CD4-positive, alpha-beta T cell treated with Interleukin-15 for 1 hour (primary cell): ENCODE data around the gene P3H2.

Source experiments
- DNase-seq: peaks from one replicate; pipeline ENCODE4 v3.0.0-alpha.2; 2020

Gene P3H2

GRCh38 chr3:190125436-190126068 is 4.9 kb upstream of the P3H2 start:
- DNase-seq: no peak

- DNase-seq: no peak
Observed at GRCh38 chr3:190124067-190124466, 3.4 kb upstream of the P3H2 start.

GRCh38 chr3:190122198-190122771 is 1.6 kb upstream of the P3H2 start:
- DNase-seq: no peak

- no peak for DNase-seq
Observed at GRCh38 chr3:190121383-190121782, 686 bp upstream of the P3H2 start.

GRCh38 chr3:190121061-190121377 is 322 bp upstream of the P3H2 start:
- DNase-seq: no peak

GRCh38 chr3:190119461-190120268 is 1.0 kb downstream of the P3H2 start:
- DNase-seq: no peak

GRCh38 chr3:190118438-190118837 is 2.3 kb downstream of the P3H2 start:
- DNase-seq: no peak

GRCh38 chr3:190117981-190118380 is 2.7 kb downstream of the P3H2 start:
- DNase-seq: no peak

- DNase-seq: no peak
Observed at GRCh38 chr3:190116551-190117067, 4.1 kb downstream of the P3H2 start.

GRCh38 chr3:190110826-190111225 is 9.9 kb downstream of the P3H2 start:
- DNase-seq: no peak

- DNase-seq: no peak
Observed at GRCh38 chr3:190109441-190109840, 11.3 kb downstream of the P3H2 start.

- DNase-seq: no peak
Observed at GRCh38 chr3:190108804-190109203, 11.9 kb downstream of the P3H2 start.

- no peak for DNase-seq
Observed at GRCh38 chr3:190105876-190106275, 14.8 kb downstream of the P3H2 start.

GRCh38 chr3:190101320-190102011 is 19.2 kb downstream of the P3H2 start:
- DNase-seq: no peak

GRCh38 chr3:190099099-190099498 is 21.6 kb downstream of the P3H2 start:
- no peak for DNase-seq

- DNase-seq: no peak
Observed at GRCh38 chr3:190097617-190098016, 23.1 kb downstream of the P3H2 start.

GRCh38 chr3:190097025-190097424 is 23.7 kb downstream of the P3H2 start:
- no peak for DNase-seq

GRCh38 chr3:190096345-190096744 is 24.4 kb downstream of the P3H2 start:
- DNase-seq: no peak

GRCh38 chr3:190094160-190094718 is 26.5 kb downstream of the P3H2 start:
- no peak for DNase-seq

GRCh38 chr3:190092250-190092649 is 28.4 kb downstream of the P3H2 start:
- no peak for DNase-seq

- DNase-seq: no peak
Observed at GRCh38 chr3:190089711-190090110, 31.0 kb downstream of the P3H2 start.

- DNase-seq: no peak
Observed at GRCh38 chr3:190088890-190089289, 31.8 kb downstream of the P3H2 start.

- DNase-seq: no peak
Observed at GRCh38 chr3:190086191-190086590, 34.5 kb downstream of the P3H2 start.
